ENCODE results near the gene LMNA. TPM values are rescaled to one million over a fixed set of nuclear protein-coding genes. Genes with fewer than 3 reads are reported as not detected.

LMNA gene
- total and polyA plus RNA-seq, 10 of the 15 experiments (the other 5 are each of a cell fraction or from before 2014, with no cell fraction given), result 0.42 to 334 (median 81.1) TPM

DNA sequence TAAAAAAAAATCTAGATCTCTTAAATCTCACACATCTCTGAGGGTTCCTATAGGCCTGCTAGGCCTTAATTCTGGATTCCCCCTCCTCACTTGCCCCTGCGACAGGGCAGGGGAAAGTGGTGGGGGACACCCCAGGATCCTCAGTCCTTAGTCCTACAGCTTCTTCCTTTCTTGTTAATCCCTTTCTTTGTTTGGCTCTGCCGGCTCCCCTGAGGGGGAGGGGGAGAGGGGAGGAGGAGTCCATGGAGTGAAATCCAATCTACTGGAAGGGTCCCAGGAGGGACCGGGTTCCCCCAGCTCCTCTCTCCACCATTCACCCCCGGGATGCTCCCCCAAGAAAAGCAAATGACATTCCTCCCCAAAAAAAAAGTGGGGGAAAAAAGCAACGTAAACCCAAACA lies 40.8 kb upstream of the LMNA start:
- no peaks in the 10 kb centered on the region; the same call in 2 of the 3 replicates for H3K9me3 ChIP-seq (replicated peaks; ENCODE audit: control insufficient read depth, insufficient read depth, low read length)
- DNase-seq (ENCODE audit: low read depth, low spot score) (no peak), ATAC-seq (no peak), FAIRE-seq (no peak)
- no TSS peak for BruUV-seq (replicated peaks)
- ChIA-PET CTCF (interaction anchor here (0.5 to 2.4 kb wide), 4 partner anchors 13 to 136 kb away, joined by 3 to 6 read pairs (median 3); no protein-coding TSS in a partner anchor), SMC1A (ENCODE audit: uncharacterized antibody, unreplicated experiment) (interaction anchor here (0.6 to 1.5 kb wide), 2 partner anchors 9 to 32 kb away, joined by 3 read pairs; partner anchors contain the start of gene MEX3A), RAD21 (ENCODE audit: unreplicated experiment) (no interaction called here), POLR2A (interaction anchor here (0.5 kb wide), 1 partner anchor 13 kb away, joined by 3 read pairs; no protein-coding TSS in a partner anchor)
- H3K27me3 ChIP-seq (replicated peaks in 1 of 2; ENCODE audit: control insufficient read depth in 2 of 2, insufficient read depth in 2 of 2, low read length in 1 of 2), result no peaks in the 10 kb centered on the region
- H3K27ac ChIP-seq (ENCODE audit: control insufficient read depth, insufficient read depth), result no peak overlapping the region
- peaks cover 2% of the 10 kb centered on the region; the same call in 1 of the 2 replicates for H3K79me2 ChIP-seq (ENCODE audit: control insufficient read depth, insufficient read depth, low read length)
- in situ Hi-C loops (cut with MboI), result no loop called here
- intact Hi-C loops (cut with micrococcal nuclease; ENCODE audit: unreplicated experiment), result no loop called here
- H3K36me3 ChIP-seq (ENCODE audit: control insufficient read depth in 2 of 2, insufficient read depth in 2 of 2, low read length in 1 of 2), result no peaks in the 10 kb centered on the region
- H3K9ac ChIP-seq (ENCODE audit: control insufficient read depth, insufficient read depth, low read length), result no peak overlapping the region
- H3K4me1 ChIP-seq (ENCODE audit: control insufficient read depth, insufficient read depth, low read length), result peaks cover 10% of the 10 kb centered on the region
- WGBS (ENCODE audit: insufficient coverage, insufficient replicate concordance, low lambda C conversion rate, missing lambda C conversion rate), result 74% methylated on average over 5 of the region's 5 CpGs
- H3K4me3 ChIP-seq, result no peak overlapping the region
- no peak overlapping the region for H2AFZ ChIP-seq (ENCODE audit: control insufficient read depth, low read depth, low read length)
- H4K20me1 ChIP-seq (ENCODE audit: control insufficient read depth, insufficient read depth), result no peaks in the 10 kb centered on the region
- H3K4me2 ChIP-seq (ENCODE audit: control insufficient read depth, insufficient read depth), result no peak overlapping the region
- no peak for TF ChIP-seq PKNOX1 (IDR thresholded peaks at IDR 0.05)
- no peak for TF ChIP-seq BCLAF1 (IDR thresholded peaks at IDR 0.05)
- no peak for TF ChIP-seq NBN (IDR thresholded peaks at IDR 0.05)
- no peak for TF ChIP-seq POLR2AphosphoS5 (IDR thresholded peaks at IDR 0.05; ENCODE audit: low read length)
- TF ChIP-seq, protein P1, sequence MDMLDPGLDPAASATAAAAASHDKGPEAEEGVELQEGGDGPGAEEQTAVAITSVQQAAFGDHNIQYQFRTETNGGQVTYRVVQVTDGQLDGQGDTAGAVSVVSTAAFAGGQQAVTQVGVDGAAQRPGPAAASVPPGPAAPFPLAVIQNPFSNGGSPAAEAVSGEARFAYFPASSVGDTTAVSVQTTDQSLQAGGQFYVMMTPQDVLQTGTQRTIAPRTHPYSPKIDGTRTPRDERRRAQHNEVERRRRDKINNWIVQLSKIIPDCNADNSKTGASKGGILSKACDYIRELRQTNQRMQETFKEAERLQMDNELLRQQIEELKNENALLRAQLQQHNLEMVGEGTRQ (IDR thresholded peaks at IDR 0.05; ENCODE audit: borderline replicate concordance, low read depth, low read length), result no peak
- TF ChIP-seq ZNF207 (IDR thresholded peaks at IDR 0.05; ENCODE audit: borderline replicate concordance), result no peak
- TF ChIP-seq BRCA1 (IDR thresholded peaks at IDR 0.05; ENCODE audit: low read depth, low read length), result no peak
- no peak for TF ChIP-seq KDM1A (IDR thresholded peaks at IDR 0.05; ENCODE audit: borderline replicate concordance)
- TF ChIP-seq FOXM1 (IDR thresholded peaks at IDR 0.05; ENCODE audit: low read depth, low read length), result no peak
- TF ChIP-seq ETV6 (conservative IDR thresholded peaks at IDR 0.05 in 1 of 2, IDR thresholded peaks at IDR 0.05 in 1 of 2; ENCODE audit: borderline replicate concordance in 1 of 2, low read depth in 1 of 2), result no peak
- TF ChIP-seq RUNX3 (IDR thresholded peaks at IDR 0.05; ENCODE audit: low read length), result no peak
- no peak for TF ChIP-seq TBL1XR1 (IDR thresholded peaks at IDR 0.05; ENCODE audit: low read depth, low read length)
- TF ChIP-seq JUNB (IDR thresholded peaks at IDR 0.05), result no peak
- TF ChIP-seq, protein P2, sequence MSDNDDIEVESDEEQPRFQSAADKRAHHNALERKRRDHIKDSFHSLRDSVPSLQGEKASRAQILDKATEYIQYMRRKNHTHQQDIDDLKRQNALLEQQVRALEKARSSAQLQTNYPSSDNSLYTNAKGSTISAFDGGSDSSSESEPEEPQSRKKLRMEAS (IDR thresholded peaks at IDR 0.05; ENCODE audit: low read depth, low read length), result no peak
- no peak for TF ChIP-seq RELA (IDR thresholded peaks at IDR 0.05; ENCODE audit: borderline replicate concordance, partially characterized antibody)

Data from GM12878 (cell line).